ENCODE data around the gene DLGAP1.

The DLGAP1 gene

DNA sequence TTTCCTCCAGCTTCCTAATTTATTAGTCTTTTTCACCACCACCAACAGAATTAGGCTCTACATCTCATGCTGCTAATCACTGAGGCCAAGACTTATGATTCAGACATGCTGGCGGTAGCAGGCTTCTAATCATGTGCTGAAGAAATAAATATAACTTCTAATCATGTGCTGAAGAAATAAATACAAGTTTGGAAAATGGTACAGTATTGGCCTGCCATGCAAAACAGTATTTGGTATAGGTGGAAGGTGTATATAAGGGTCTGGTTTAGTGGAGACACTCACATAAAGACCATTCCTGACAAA lies 764.4 kb downstream of the DLGAP1 start:
- Histone ChIP-seq H3K27ac (replicated peaks) (no peak overlapping the region), H3K27me3 (ENCODE audit: insufficient read depth, poor library complexity, severe bottlenecking) (no peaks in the 10 kb centered on the region), H3K4me3 (replicated peaks; ENCODE audit: insufficient read depth, low read length) (no peak overlapping the region)
- TF ChIP-seq POLR2AphosphoS5 (IDR thresholded peaks at IDR 0.05; ENCODE audit: low read depth) (no peak), REST (IDR thresholded peaks at IDR 0.05; ENCODE audit: insufficient replicate concordance, low read depth) (no peak), SPI1 (IDR thresholded peaks at IDR 0.05; ENCODE audit: borderline replicate concordance, low read depth) (no peak), GABPA (IDR thresholded peaks at IDR 0.05; ENCODE audit: low read depth) (no peak), CTCF (IDR thresholded peaks at IDR 0.05; ENCODE audit: insufficient read depth, low read length) (no peak)
- DNase-seq (ENCODE audit: low read depth in 1 of 2, low spot score in 1 of 2) = no peak

DNA sequence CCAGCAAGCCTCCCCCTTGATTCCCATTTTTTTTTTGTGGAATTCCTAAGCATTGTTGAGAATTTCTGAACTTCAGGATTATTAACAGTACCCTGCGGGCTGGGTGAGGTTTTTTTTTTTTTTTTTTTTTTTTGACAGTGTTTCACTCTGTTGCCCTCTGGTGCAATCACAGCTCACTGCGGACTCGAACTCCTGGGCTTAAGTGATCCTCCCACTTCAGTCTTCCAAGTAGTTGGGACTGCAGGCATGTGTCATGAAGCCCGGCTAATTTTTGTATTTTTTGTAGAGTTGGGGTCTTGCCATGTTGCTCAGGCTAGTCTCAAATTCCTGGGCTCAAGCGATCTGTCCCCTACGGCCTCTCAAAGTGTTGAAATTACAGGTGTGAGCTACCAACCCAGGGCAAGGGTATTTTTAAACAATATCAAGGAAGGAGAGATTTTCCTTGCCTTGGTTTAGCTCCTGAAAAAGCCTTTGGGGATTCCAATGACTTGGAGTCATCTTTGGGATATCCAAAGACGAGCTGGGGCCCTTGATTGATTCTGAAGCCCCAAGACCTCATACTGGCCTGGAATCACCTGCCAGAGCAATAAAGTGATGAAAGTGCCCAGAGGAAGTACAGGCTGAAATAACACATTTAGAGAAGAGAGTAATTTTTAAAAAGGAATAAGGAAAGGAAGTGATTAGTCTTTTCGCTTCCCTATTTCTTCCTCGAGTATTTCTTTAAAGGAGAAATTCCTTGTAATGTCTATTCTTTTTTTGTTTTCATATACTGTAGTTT lies 764.9 kb downstream of the DLGAP1 start:
- H3K4me3 ChIP-seq (replicated peaks; ENCODE audit: insufficient read depth, low read length) = no peak overlapping the region
- H3K27me3 ChIP-seq (ENCODE audit: insufficient read depth, poor library complexity, severe bottlenecking) = no peaks in the 10 kb centered on the region
- no peak overlapping the region for H3K27ac ChIP-seq (replicated peaks)
- DNase-seq (ENCODE audit: low read depth in 1 of 2, low spot score in 1 of 2) = no peak
- TF ChIP-seq POLR2AphosphoS5 (IDR thresholded peaks at IDR 0.05; ENCODE audit: low read depth) = no peak
- TF ChIP-seq SPI1 (IDR thresholded peaks at IDR 0.05; ENCODE audit: borderline replicate concordance, low read depth) = no peak; the same call in 1 of the 2 replicates
- TF ChIP-seq GABPA (IDR thresholded peaks at IDR 0.05; ENCODE audit: low read depth) = no peak
- no peak for TF ChIP-seq REST (IDR thresholded peaks at IDR 0.05; ENCODE audit: insufficient replicate concordance, low read depth)
- no peak for TF ChIP-seq CTCF (IDR thresholded peaks at IDR 0.05; ENCODE audit: insufficient read depth, low read length)

DNA sequence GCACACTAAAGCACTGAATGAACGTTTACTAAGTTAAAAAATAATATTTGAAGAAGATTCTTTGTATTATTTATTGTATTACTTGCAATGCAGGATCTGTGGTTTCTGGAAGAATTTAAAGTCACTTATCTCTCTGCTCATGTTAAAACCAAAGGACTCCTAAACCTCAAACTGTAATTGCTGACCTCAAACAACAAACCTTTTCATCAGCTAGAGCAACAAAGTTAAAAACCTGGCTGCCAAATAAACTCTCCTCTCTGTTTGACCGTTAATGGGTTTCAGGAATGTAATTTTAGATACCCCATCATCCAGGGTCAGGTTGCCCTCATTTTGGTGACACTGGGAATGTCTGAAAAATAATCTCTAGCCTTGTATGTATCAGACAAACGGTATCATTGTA lies 766.0 kb downstream of the DLGAP1 start:
- DNase-seq (ENCODE audit: low read depth in 1 of 2, low spot score in 1 of 2) = no peak
- Histone ChIP-seq H3K27me3 (ENCODE audit: insufficient read depth, poor library complexity, severe bottlenecking) (no peaks in the 10 kb centered on the region), H3K4me3 (replicated peaks; ENCODE audit: insufficient read depth, low read length) (no peak overlapping the region), H3K27ac (replicated peaks) (no peak overlapping the region)
- TF ChIP-seq GABPA (IDR thresholded peaks at IDR 0.05; ENCODE audit: low read depth) (no peak), CTCF (IDR thresholded peaks at IDR 0.05; ENCODE audit: insufficient read depth, low read length) (no peak), POLR2AphosphoS5 (IDR thresholded peaks at IDR 0.05; ENCODE audit: low read depth) (no peak), SPI1 (IDR thresholded peaks at IDR 0.05; ENCODE audit: borderline replicate concordance, low read depth) (no peak), REST (IDR thresholded peaks at IDR 0.05; ENCODE audit: insufficient replicate concordance, low read depth) (no peak)

All from HL-60 (cell line).